ENCODE measurements around the gene MX2.

The MX2 gene

GRCh38 chr21:41374867-41375533 is 13.2 kb downstream of the MX2 start:
- no peak for DNase-seq (ENCODE audit: low read depth)
- no peak overlapping the region for H3K4me3 ChIP-seq (ENCODE audit: low read depth, low read length)

GRCh38 chr21:41375875-41376274 is 14.0 kb downstream of the MX2 start:
- DNase-seq (ENCODE audit: low read depth), result no peak
- H3K4me3 ChIP-seq (ENCODE audit: low read depth, low read length), result no peak overlapping the region

DNA sequence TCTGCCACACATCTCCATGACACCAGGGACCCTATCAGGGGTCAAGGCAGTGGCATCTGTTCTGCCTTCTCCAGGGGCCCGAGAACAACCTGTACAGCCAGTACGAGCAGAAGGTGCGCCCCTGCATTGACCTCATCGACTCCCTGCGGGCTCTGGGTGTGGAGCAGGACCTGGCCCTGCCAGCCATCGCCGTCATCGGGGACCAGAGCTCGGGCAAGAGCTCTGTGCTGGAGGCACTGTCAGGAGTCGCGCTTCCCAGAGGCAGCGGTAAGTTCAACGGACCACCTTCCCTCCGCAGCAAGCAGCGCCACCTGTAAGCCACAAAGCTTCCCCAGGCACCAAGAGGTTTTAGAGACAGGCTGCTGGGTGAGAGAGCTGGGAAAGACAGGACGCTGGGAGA is 15.9 kb downstream of the MX2 start:
- H3K4me3 ChIP-seq (ENCODE audit: low read depth, low read length), result no peak overlapping the region
- DNase-seq (ENCODE audit: low read depth), result no peak

DNA sequence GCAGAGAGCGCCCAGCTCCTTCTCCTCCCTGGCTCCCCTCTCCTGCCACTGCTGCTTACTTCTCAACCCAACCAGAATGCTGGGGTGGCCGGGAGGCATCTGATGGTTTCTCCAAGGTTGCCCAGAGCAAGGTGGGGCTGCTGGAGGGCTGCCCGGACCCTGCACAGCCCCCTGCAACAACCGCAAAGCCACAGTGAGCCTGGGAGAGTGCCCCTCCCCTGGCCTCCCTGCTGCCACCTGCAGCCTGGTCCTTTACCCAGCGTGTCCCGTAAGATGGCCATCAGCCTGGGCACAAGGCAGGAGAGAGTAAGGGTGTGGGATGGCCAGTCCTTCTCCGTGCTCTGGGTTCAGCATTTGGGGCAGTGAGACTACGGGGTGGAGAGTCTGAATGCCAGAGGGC is 17.0 kb downstream of the MX2 start:
- H3K4me3 ChIP-seq (ENCODE audit: low read depth, low read length), result no peak overlapping the region
- no peak for DNase-seq (ENCODE audit: low read depth)

DNA sequence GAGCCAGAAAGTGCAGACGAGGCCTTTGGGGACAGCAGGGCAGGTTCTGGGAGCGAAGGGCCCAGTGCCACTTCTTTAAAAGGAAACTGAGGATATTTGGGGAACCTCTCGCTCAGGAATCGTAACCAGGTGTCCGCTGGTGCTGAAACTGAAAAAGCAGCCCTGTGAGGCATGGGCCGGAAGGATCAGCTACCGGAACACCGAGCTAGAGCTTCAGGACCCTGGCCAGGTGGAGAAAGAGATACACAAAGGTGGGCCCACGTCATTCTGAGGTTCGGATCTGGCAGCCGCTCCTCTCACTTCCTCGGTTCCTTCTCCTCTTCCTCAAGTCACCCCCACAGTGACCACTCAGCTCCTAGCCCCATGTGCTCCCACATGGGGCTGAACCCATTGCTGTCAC is 18.1 kb downstream of the MX2 start:
- H3K4me3 ChIP-seq (ENCODE audit: low read depth, low read length), result no peak overlapping the region
- DNase-seq (ENCODE audit: low read depth), result no peak

DNA sequence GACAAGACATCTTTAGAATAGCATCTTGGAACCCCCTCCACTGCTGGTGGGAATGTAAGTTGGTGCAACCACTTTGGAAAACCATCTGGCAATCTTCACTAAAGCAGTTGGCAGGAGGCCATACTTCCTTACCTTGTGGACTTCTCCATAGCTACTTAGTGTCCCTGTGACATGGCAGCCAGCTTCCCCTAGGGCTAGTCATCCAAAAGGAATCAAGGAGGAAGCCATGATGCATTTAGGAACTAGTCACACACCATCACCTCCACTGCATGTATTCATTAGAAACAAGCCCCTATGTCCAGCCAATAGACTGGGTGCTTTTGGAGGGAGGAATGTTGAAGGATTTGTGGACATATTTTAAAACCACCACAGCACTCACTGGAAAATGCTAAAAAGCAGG is 19.9 kb downstream of the MX2 start:
- no peak for DNase-seq (ENCODE audit: low read depth)
- H3K4me3 ChIP-seq (ENCODE audit: low read depth, low read length), result no peak overlapping the region

DNA sequence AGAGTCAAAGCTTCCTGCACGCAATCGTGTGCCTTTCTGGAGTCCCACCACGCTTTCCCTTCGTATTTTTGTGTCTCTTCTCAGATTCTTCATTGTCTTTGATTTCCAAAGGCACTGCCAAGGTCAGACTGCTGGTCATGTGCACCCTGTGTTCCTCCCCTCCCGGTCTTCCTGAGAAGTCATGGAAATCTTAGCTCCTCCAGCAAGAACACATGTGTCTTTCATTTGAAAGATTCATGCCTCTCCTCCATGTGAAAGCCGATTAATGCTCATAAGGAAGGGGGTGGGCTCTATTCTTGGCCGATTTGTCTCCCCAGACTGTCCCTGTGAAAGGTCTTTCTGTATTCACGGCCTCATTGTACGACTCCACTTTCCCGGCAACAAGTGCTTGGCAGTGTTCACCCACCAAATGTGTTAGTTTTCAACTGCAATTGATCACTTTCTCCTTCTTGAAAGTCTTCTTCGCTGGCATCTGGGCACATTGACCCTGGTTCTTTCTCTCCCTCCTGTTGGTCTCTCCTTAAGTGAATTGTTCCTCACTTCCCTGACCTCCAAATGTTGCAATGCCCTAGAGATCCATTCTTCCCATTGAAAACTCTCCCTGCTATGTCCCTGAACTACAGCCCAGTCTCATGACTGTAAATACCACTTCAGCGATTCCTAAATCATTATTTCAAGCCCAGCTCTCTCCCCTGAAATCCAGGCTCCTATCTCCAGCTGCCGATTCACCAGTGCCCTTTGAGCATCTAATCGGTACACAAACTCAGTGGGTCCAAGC is 25.4 kb downstream of the MX2 start:
- no peak overlapping the region for H3K4me3 ChIP-seq (ENCODE audit: low read depth, low read length)
- DNase-seq (ENCODE audit: low read depth), result no peak

GRCh38 chr21:41387824-41388223 is 26.0 kb downstream of the MX2 start:
- H3K4me3 ChIP-seq (ENCODE audit: low read depth, low read length), result no peak overlapping the region
- no peak for DNase-seq (ENCODE audit: low read depth)

- no peak overlapping the region for H3K4me3 ChIP-seq (ENCODE audit: low read depth, low read length)
- DNase-seq (ENCODE audit: low read depth), result no peak
Measured at GRCh38 chr21:41388259-41388658, 26.4 kb downstream of the MX2 start.

DNA sequence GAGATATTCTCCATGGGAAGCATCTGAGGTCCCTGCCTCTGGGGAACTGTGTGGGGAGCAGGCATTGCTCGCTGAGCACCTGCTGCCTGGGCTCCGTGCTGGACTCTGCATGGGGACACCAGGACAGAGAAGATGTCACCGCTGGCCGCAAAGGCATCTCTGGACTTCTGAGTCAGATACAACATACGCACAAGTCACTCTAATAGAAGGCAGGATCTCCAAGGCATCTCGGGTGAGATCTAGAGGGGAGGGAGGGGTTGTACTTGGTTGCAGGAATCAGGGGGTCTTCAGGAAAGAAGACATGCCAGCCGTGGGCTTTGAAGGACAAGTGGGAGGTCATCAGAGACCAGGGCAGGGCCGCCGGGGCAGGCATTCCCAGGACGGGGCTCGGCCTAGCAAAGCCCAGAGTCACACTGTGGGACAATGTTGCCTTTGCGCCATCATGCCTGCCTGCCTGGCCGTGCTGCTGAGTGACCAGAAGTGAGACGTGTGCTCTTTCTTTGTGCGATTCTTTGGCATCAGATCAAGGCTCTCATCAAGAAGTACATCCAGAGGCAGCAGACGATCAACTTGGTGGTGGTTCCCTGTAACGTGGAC is 28.3 kb downstream of the MX2 start:
- DNase-seq (ENCODE audit: low read depth), result no peak
- no peak overlapping the region for H3K4me3 ChIP-seq (ENCODE audit: low read depth, low read length)

DNA sequence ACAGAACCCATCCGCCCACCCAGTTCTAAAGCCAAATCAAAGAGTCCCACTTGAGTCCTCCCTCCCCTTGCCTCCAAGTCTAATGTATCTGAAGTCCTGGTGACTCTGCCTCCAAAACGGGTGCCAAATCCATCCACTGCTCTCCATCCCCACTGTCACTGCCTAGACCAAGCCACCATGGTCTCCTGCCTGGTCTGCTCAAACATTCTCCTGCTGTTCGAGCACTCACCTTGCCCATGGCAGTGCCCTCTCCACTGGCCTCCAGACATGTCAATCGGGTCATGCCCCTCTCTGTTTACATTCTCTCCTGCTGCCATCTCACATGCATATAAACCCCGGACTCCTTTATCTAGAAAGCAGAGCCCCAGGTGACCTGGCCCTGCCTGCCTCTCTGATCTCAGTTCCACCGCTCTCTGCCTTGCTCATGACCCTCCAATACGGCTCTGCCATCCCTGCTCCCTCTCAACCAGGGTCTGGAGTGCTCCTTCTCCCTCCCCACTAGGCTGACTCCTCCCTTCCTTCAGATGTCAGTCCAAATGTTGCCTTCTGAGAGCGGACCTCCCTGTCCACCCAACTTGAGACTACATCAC is 32.1 kb downstream of the MX2 start:
- no peak overlapping the region for H3K4me3 ChIP-seq (ENCODE audit: low read depth, low read length)
- DNase-seq (ENCODE audit: low read depth), result no peak

DNA sequence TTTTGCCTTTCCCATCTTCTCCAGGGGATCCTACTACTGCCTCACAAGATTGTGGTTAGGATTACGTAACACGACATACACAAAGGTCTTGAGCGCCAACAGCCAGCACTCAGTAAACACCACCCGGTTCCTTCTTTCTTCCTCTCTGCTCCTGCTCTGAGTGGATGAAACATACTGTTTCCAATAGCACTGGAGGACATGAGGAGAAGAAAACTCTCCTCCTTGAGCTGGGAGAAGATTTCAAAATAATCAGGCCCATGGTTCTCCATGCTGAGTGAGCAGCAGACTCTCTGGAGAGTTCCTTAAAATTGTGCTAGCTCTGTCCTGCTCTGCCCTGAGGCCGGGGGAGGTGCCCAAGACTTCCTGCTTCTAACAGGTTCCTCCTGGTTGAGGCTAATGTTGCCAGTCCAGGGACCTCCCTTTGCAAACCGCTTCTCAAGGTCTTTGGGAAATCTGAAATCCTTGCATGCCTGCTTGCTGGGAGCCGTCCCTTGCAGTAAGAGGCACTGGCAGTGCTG is 34.8 kb downstream of the MX2 start:
- DNase-seq (ENCODE audit: low read depth), result peak; percentile 4
- H3K4me3 ChIP-seq (ENCODE audit: low read depth, low read length), result no peak overlapping the region

DNA sequence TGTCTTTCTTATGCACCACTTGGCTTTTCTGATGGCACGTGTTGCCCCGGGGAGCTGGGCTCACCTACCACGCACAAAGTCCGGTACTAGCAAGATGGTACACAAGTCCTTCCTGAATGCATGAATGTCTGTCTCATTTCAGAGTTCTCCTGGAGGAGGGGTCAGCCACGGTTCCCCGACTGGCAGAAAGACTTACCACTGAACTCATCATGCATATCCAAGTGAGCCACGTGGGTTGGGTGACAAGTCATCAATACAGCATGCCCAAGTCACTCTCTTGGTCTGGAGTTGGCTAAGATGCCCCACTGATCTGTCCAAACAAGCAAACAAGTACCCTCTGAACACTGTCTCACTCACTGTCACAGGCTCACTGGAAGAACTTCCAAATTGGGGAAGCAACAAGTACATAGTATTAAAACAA is 35.7 kb downstream of the MX2 start:
- H3K4me3 ChIP-seq (ENCODE audit: low read depth, low read length), result no peak overlapping the region
- no peak for DNase-seq (ENCODE audit: low read depth)

GRCh38 chr21:41398251-41398650 is 36.4 kb downstream of the MX2 start:
- no peak for DNase-seq (ENCODE audit: low read depth)
- no peak overlapping the region for H3K4me3 ChIP-seq (ENCODE audit: low read depth, low read length)

DNA sequence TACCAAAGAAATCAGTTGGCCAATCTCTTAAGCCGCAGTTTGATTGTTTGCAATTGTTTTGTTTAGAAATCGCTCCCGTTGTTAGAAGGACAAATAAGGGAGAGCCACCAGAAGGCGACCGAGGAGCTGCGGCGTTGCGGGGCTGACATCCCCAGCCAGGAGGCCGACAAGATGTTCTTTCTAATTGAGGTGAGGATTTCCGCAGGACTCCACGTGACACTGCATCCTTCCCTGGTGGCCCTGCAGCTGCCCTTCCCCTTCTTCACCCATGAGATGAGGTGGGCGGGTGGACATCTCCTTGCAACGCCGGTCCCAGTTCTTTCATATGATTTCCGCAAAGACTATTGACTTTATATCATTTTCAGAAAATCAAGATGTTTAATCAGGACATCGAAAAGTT is 37.0 kb downstream of the MX2 start:
- no peak overlapping the region for H3K4me3 ChIP-seq (ENCODE audit: low read depth, low read length)
- DNase-seq (ENCODE audit: low read depth), result no peak

DNA sequence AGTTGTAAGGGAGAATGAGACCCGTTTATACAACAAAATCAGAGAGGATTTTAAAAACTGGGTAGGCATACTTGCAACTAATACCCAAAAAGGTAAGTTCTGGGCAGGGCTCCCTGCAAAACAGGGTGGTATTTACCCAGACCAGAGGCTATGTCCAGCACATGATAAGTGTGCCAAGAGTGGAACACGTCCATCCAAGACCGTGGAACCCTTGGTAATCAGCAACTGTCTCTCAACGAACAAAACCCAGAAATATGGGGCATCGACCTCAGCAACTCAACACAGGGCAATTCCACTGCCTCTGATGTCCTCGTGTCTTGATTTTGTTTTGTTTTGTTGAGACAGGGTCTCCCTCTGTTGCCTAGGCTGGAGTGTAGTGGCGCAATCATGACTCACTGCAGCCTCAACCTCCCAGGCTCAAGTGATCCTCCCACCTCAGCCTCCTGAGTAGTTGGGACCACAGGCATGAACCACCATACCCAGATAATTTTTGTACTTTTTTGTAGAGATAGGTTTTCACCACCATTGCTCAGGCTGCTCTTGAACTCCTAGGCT is 37.5 kb downstream of the MX2 start:
- DNase-seq (ENCODE audit: low read depth), result no peak
- no peak overlapping the region for H3K4me3 ChIP-seq (ENCODE audit: low read depth, low read length)

- no peak overlapping the region for H3K4me3 ChIP-seq (ENCODE audit: low read depth, low read length)
- DNase-seq (ENCODE audit: low read depth), result no peak
Measured at GRCh38 chr21:41402231-41402630, 40.4 kb downstream of the MX2 start.

DNA sequence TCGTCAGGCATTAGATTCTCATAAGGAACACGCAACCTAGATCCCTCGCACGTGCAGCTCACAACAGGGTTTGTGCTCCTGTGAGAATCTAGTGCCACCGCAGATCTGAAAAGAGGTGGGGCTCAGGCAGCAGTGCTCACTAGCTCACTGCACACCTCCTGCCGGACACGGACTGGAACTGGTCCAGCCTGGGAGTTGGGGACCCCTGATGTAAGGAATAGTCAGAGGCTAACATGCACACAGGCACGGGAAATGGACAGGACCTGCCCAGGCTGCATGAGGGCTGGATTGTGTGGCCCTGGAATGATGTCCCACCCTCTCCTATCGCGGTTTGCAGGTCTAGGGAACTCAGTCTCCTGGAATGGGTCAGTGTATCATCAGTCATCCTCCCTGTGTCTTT is 41.0 kb downstream of the MX2 start:
- DNase-seq (ENCODE audit: low read depth), result no peak
- H3K4me3 ChIP-seq (ENCODE audit: low read depth, low read length), result no peak overlapping the region

DNA sequence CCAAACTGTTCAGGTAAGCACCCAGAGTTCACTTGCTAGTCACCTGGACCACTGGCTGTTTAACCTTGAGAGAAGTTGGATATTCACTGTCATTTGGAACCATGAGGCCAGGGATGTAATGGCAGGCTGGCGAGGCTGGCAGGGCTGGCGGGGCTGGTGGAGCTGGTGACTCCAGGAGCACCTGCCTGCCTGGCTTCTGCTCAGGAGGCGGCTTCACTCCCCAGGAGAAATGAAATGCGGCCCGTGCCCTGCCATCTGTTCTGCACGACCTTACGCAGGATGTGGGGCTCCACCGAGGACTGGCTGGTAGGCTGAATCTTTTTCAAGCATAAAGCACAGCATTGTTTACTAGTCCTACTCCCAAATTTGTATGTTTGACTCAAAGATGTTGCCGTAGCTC is 41.5 kb downstream of the MX2 start:
- DNase-seq (ENCODE audit: low read depth), result no peak
- H3K4me3 ChIP-seq (ENCODE audit: low read depth, low read length), result no peak overlapping the region

DNA sequence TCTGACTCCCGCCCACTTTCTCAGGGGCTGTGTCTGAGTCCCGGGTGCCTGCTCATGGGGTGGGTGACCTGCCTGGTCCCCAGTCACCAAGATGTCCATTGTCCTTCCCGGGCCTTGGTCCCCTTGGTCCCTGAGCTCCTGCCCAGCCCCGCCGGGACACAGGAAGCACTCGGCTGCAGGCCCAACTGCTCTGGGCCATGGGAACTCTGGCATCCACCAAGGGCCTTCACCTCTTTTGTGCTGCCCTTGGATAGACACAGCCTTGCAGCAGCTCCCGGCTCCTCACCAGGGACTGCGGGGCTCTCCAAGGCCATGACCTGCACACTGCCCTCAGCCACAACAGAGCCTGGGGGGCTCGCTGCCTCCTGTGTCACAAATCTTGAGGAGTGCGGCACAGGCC is 42.1 kb downstream of the MX2 start:
- no peak overlapping the region for H3K4me3 ChIP-seq (ENCODE audit: low read depth, low read length)
- DNase-seq (ENCODE audit: low read depth), result no peak

Data from skeletal muscle cell (primary cell).